GM21528 (cell line): ENCODE results near the gene UGT1A4.

Experiments used
- ATAC-seq: cut with Tn5 transposase; IDR thresholded peaks from one replicate; pipeline ENCODE4 v1.9.1; 2021; ENCODE audit warnings: mild to moderate bottlenecking, moderate library complexity; ENCODE audit not compliant: unreplicated experiment, low FRiP score

The UGT1A4 gene

GRCh38 chr2:233779722-233780121, 61.2 kb downstream of the UGT1A4 start:
- no peak for ATAC-seq

GRCh38 chr2:233780771-233781170, 62.2 kb downstream of the UGT1A4 start:
- ATAC-seq, result no peak

- no peak for ATAC-seq
Measured at GRCh38 chr2:233789554-233789953, 71.0 kb downstream of the UGT1A4 start.

GRCh38 chr2:233791151-233791882, 72.8 kb downstream of the UGT1A4 start:
- ATAC-seq, result no peak

- no peak for ATAC-seq
Measured at GRCh38 chr2:233791883-233792329, 73.4 kb downstream of the UGT1A4 start.

- ATAC-seq, result no peak
Measured at GRCh38 chr2:233792720-233793119, 74.2 kb downstream of the UGT1A4 start.

GRCh38 chr2:233793465-233794127, 75.1 kb downstream of the UGT1A4 start:
- no peak for ATAC-seq

GRCh38 chr2:233794128-233794658, 75.7 kb downstream of the UGT1A4 start:
- no peak for ATAC-seq

- no peak for ATAC-seq
Measured at GRCh38 chr2:233795735-233796171, 77.2 kb downstream of the UGT1A4 start.

GRCh38 chr2:233796254-233796653, 77.7 kb downstream of the UGT1A4 start:
- no peak for ATAC-seq

- ATAC-seq, result no peak
Measured at GRCh38 chr2:233798335-233799086, 80.0 kb downstream of the UGT1A4 start.

- no peak for ATAC-seq
Measured at GRCh38 chr2:233799087-233799665, 80.6 kb downstream of the UGT1A4 start.

GRCh38 chr2:233799716-233800115, 81.2 kb downstream of the UGT1A4 start:
- no peak for ATAC-seq

- no peak for ATAC-seq
Measured at GRCh38 chr2:233800208-233800607, 81.7 kb downstream of the UGT1A4 start.

- ATAC-seq, result no peak
Measured at GRCh38 chr2:233801357-233802131, 83.0 kb downstream of the UGT1A4 start.

GRCh38 chr2:233802132-233802815, 83.7 kb downstream of the UGT1A4 start:
- no peak for ATAC-seq

- no peak for ATAC-seq
Measured at GRCh38 chr2:233803292-233803911, 84.9 kb downstream of the UGT1A4 start.

- ATAC-seq, result no peak
Measured at GRCh38 chr2:233803994-233804393, 85.5 kb downstream of the UGT1A4 start.
